ENCODE measurements around the gene LINGO4. TPM values are rescaled to one million over a fixed set of nuclear protein-coding genes. Genes with fewer than 3 reads are reported as not detected.

The LINGO4 gene
- total and polyA plus RNA-seq, 4 donors = 0.05 to 0.40 (median 0.12) TPM; not detected in 1

GRCh38 chr1:151828921-151829320 is 23.7 kb upstream of the LINGO4 start:
- peaks cover 0 to 27% (median 12%) of the 10 kb centered on the region in 5 donors for H3K4me1 ChIP-seq (ENCODE audit: control insufficient read depth in 5 of 5, insufficient read depth in 5 of 5, low read length in 5 of 5)
- no peak for ATAC-seq (ENCODE audit: insufficient read depth, low FRiP score)
- DNase-seq = peak; percentile 62 to 82 (median 67)
- no peak for TF ChIP-seq CTCF (IDR thresholded peaks at IDR 0.05; ENCODE audit: control extremely low read depth, extremely low read depth)
- WGBS, 2 donors = 3 to 12% methylated on average over 10 to 12 of the region's 12 CpGs
- no peaks in the 10 kb centered on the region for H3K9me3 ChIP-seq (ENCODE audit: control insufficient read depth in 4 of 4, insufficient read depth in 3 of 4, low read length in 3 of 4)
- H3K27me3 ChIP-seq (ENCODE audit: control insufficient read depth in 3 of 3, insufficient read depth in 3 of 3, low read length in 2 of 3) = no peaks in the 10 kb centered on the region
- peak overlapping the region in 1 of 2 donors; percentile 1 for H3K27ac ChIP-seq (ENCODE audit: low read depth in 1 of 2, low read length in 1 of 2)
- H3K4me3 ChIP-seq = no peak overlapping the region
- no peaks in the 10 kb centered on the region for H3K36me3 ChIP-seq (ENCODE audit: control insufficient read depth in 4 of 4, insufficient read depth in 4 of 4, low read length in 4 of 4)
- H3K9ac ChIP-seq (ENCODE audit: insufficient read depth in 1 of 2, low read length in 2 of 2) = no peak overlapping the region

GRCh38 chr1:151827853-151828252 is 22.6 kb upstream of the LINGO4 start:
- DNase-seq = no peak
- Histone ChIP-seq H3K9ac (ENCODE audit: insufficient read depth in 1 of 2, low read length in 2 of 2) (no peak overlapping the region), H3K9me3 (ENCODE audit: control insufficient read depth in 4 of 4, insufficient read depth in 3 of 4, low read length in 3 of 4) (no peaks in the 10 kb centered on the region), H3K4me3 (no peak overlapping the region), H3K27me3 (ENCODE audit: control insufficient read depth in 3 of 3, insufficient read depth in 3 of 3, low read length in 2 of 3) (no peaks in the 10 kb centered on the region), H3K4me1 (ENCODE audit: control insufficient read depth in 5 of 5, insufficient read depth in 5 of 5, low read length in 5 of 5) (peaks cover 0 to 25% (median 12%) of the 10 kb centered on the region in 5 donors), H3K36me3 (ENCODE audit: control insufficient read depth in 4 of 4, insufficient read depth in 4 of 4, low read length in 4 of 4) (no peaks in the 10 kb centered on the region), H3K27ac (ENCODE audit: low read depth in 1 of 2, low read length in 1 of 2) (no peak overlapping the region)
- 23 to 52% methylated on average over 9 of the region's 9 CpGs for WGBS, 2 donors
- no peak for TF ChIP-seq CTCF (IDR thresholded peaks at IDR 0.05; ENCODE audit: control extremely low read depth, extremely low read depth)
- no peak for ATAC-seq (ENCODE audit: insufficient read depth, low FRiP score)

- WGBS, 2 donors = 69 to 71% methylated on average over 19 to 21 of the region's 21 CpGs
- no peak overlapping the region for H3K27ac ChIP-seq (ENCODE audit: low read depth in 1 of 2, low read length in 1 of 2)
- no peak overlapping the region for H3K9ac ChIP-seq (ENCODE audit: insufficient read depth in 1 of 2, low read length in 2 of 2)
- H3K27me3 ChIP-seq (ENCODE audit: control insufficient read depth in 3 of 3, insufficient read depth in 3 of 3, low read length in 2 of 3) = no peaks in the 10 kb centered on the region
- ATAC-seq (ENCODE audit: insufficient read depth, low FRiP score) (no peak), DNase-seq (no peak)
- peaks cover 0 to 21% (median 5%) of the 10 kb centered on the region in 5 donors for H3K4me1 ChIP-seq (ENCODE audit: control insufficient read depth in 5 of 5, insufficient read depth in 5 of 5, low read length in 5 of 5)
- no peaks in the 10 kb centered on the region for H3K36me3 ChIP-seq (ENCODE audit: control insufficient read depth in 4 of 4, insufficient read depth in 4 of 4, low read length in 4 of 4)
- no peak for TF ChIP-seq CTCF (IDR thresholded peaks at IDR 0.05; ENCODE audit: control extremely low read depth, extremely low read depth)
- no peak overlapping the region for H3K4me3 ChIP-seq
- H3K9me3 ChIP-seq (ENCODE audit: control insufficient read depth in 4 of 4, insufficient read depth in 3 of 4, low read length in 3 of 4) = no peaks in the 10 kb centered on the region
Observed at GRCh38 chr1:151825751-151826660, 20.8 kb upstream of the LINGO4 start.

All from lung (tissue), 12 donors.